K562 (cell line): ENCODE measurements around the gene EHBP1L1. TPM values are rescaled to one million over a fixed set of nuclear protein-coding genes. Genes with fewer than 3 reads are reported as not detected.

Experiments used
- CHD2 ChIP-seq: IDR thresholded peaks from 2 replicates; pipeline ENCODE4 v1.6.1; 2011; ENCODE audit warnings: low read depth, low read length
- CREM ChIP-seq: IDR thresholded peaks from 2 replicates; pipeline ENCODE4 v1.6.1; 2014; ENCODE audit warnings: antibody characterized with exemption, low read depth
- EWSR1 ChIP-seq: fragments of 450-650 bp; IDR thresholded peaks from 2 replicates; pipeline ENCODE4 v1.6.1; 2018; ENCODE audit warnings: borderline replicate concordance, mild to moderate bottlenecking, low read depth, moderate library complexity; ENCODE audit not compliant: partially characterized antibody
- HEY1 ChIP-seq: fragments of 250-450 bp; sonication (Bioruptor Pico); IDR thresholded peaks from 2 replicates; pipeline ENCODE4 v1.5.0; 2020; ENCODE audit warnings: mild to moderate bottlenecking, moderate library complexity, borderline replicate concordance
- HMGN3 ChIP-seq: IDR thresholded peaks from 2 replicates; pipeline ENCODE4 v1.6.1; 2011; ENCODE audit warnings: borderline replicate concordance, low read depth, mild to moderate bottlenecking, mixed read lengths, low read length; ENCODE audit not compliant: insufficient read length; ENCODE audit errors: extremely low read depth
- MAZ ChIP-seq, 2 experiments: fragments of 450-650 bp in 1 of 2; sonication (generic) in 1 of 2; formaldehyde crosslinking; IDR thresholded peaks in 1 of 2; conservative IDR thresholded peaks in 1 of 2; 2 replicates each; pipeline versions ENCODE4 v1.4.0 to v1.5.0; 2020; ENCODE audit warnings: mild to moderate bottlenecking in 1 of 2, missing genetic modification reagents in 1 of 2
- MEF2D ChIP-seq: conservative IDR thresholded peaks from 2 replicates; pipeline ENCODE4 v1.6.1; 2016; ENCODE audit warnings: low read depth, missing genetic modification characterization, missing compliant biosample characterization
- MYNN ChIP-seq, 2 experiments: sonication (generic); formaldehyde crosslinking in 1 of 2; IDR thresholded peaks; 2 replicates each; pipeline versions ENCODE4 v1.5.0 to v1.6.1; 2016 to 2020; ENCODE audit warnings: antibody characterized with exemption in 1 of 2, missing genetic modification reagents in 1 of 2
- NEUROD1 ChIP-seq: fragments of 150-350 bp; IDR thresholded peaks from 2 replicates; pipeline ENCODE4 v1.6.1; 2014; ENCODE audit warnings: borderline replicate concordance, low read length, low read depth; ENCODE audit not compliant: partially characterized antibody
- NKRF ChIP-seq: fragments of 450-650 bp; IDR thresholded peaks from 2 replicates; pipeline ENCODE4 v1.6.1; 2016; ENCODE audit warnings: borderline replicate concordance
- POLR2G ChIP-seq: fragments of 200-400 bp; formaldehyde crosslinking; IDR thresholded peaks from 2 replicates; pipeline ENCODE4 v1.6.1; 2017; ENCODE audit warnings: low read depth, mild to moderate bottlenecking, antibody characterized with exemption, low read length, moderate library complexity
- SAP30 ChIP-seq: fragments of 200-600 bp; sonication (generic); IDR thresholded peaks from 2 replicates; pipeline ENCODE4 v1.6.1; 2012; ENCODE audit warnings: borderline replicate concordance, low read depth, mild to moderate bottlenecking, moderate library complexity, low read length, control low read depth, inconsistent platforms; ENCODE audit not compliant: insufficient read depth, poor library complexity, severe bottlenecking
- SMC3 ChIP-seq: conservative IDR thresholded peaks from 2 replicates; pipeline ENCODE4 v1.6.1; 2011; ENCODE audit warnings: low read depth, low read length, improper control_type of control experiment; ENCODE audit not compliant: insufficient read depth
- SP1 ChIP-seq: sonication (generic); formaldehyde crosslinking; IDR thresholded peaks from 2 replicates; pipeline ENCODE4 v1.8.1; 2022; ENCODE audit warnings: mild to moderate bottlenecking, missing genetic modification reagents
- TBP ChIP-seq: optimal IDR thresholded peaks from 2 replicates; pipeline ENCODE3; 2011; ENCODE audit warnings: low read depth, low read length, improper control_type of control experiment
- TRIM28 ChIP-seq: fragments of 450-650 bp; IDR thresholded peaks from 2 replicates; pipeline ENCODE4 v1.6.1; 2017
- ZFP36 ChIP-seq: fragments of 150-350 bp; IDR thresholded peaks from 2 replicates; pipeline ENCODE4 v1.6.1; 2018; ENCODE audit warnings: low read length, low read depth; ENCODE audit not compliant: partially characterized antibody
- ZNF311 ChIP-seq: fragments of 250-450 bp; sonication (Bioruptor Pico); IDR thresholded peaks from 2 replicates; pipeline ENCODE4 v1.4.0; 2020; ENCODE audit warnings: mild to moderate bottlenecking, moderate library complexity
- polyA plus RNA-seq, 8 experiments: library from polyadenylated mRNA; depleted of rRNA in 4 of 8; stranded (reverse) in 5 of 8; unstranded in 3 of 8; fragments of >200 nt; fragmentation: Nextera tagmentation in 2 of 8; fragmentation: Illumina TruSeq in 1 of 8; extraction: Ambion mirVana in 2 of 8; extraction: Trizol in 1 of 8; gene quantifications; 2 replicates each; pipeline versions ENCODE4 v1.2.1 to v1.2.3, GENCODE V29; 2011 to 2014; ENCODE audit warnings: inconsistent platforms in 1 of 8, missing spikeins in 1 of 8
- total RNA-seq, 7 experiments: library from RNA; depleted of rRNA in 6 of 7; stranded (reverse); fragments of >200 nt in 6 of 7; fragmentation: Illumina TruSeq in 2 of 7; extraction: Trizol in 2 of 7; gene quantifications; 2 replicates each; pipeline versions ENCODE4 v1.2.1 to v1.2.3, GENCODE V29; 2011 to 2021; ENCODE audit warnings: low replicate concordance in 1 of 7
- TF ChIP-seq, protein P1 (sequence below): sonication (generic); formaldehyde crosslinking; IDR thresholded peaks from 2 replicates; pipeline ENCODE4 v1.8.0; 2022; ENCODE audit warnings: mild to moderate bottlenecking, low read depth, missing genetic modification reagents
- TF ChIP-seq, protein P2 (sequence below): fragments of 200-800 bp; sonication (Bioruptor generic); IDR thresholded peaks from 2 replicates; pipeline ENCODE4 v1.6.1; 2017; ENCODE audit warnings: missing genetic modification characterization, missing compliant biosample characterization

EHBP1L1 gene
- total and polyA plus RNA-seq, 9 of the 15 experiments (the other 6 are each of a cell fraction or from before 2014, with no cell fraction given) = 0.03 to 87.1 (median 26.3) TPM

GRCh38 chr11:65572356-65573051 lies 3.3 kb upstream of the EHBP1L1 start, which contains the start of gene FAM89B (continued):
- TF ChIP-seq SAP30 (peak; percentile 82), POLR2G (peak; percentile 72), SMC3 (0 out of 2 replicates have a peak, but pooled peaks have one; percentile 4), HMGN3 (no peak), MYNN (IDR thresholded peaks at IDR 0.05) (no peak), MYNN (CRISPR knock-in tag; IDR thresholded peaks at IDR 0.05) (no peak), ZFP36 (no peak), SP1 (peak; percentile 19; the same call in 1 of the 2 replicates), HEY1 (CRISPR knock-in tag) (no peak), CHD2 (0 out of 2 replicates have a peak, but pooled peaks have one; percentile 32), MAZ (CRISPR knock-in tag; conservative IDR thresholded peaks at IDR 0.05 in 1 of 2, IDR thresholded peaks at IDR 0.05 in 1 of 2) (peak; percentile 54 to 62; a peak in 3 of 4 replicates), TRIM28 (no peak), TBP (peak; percentile 14), ZNF311 (CRISPR knock-in tag) (no peak), MEF2D (tag) (no peak), NKRF (peak; percentile 51; the same call in 1 of the 2 replicates), EWSR1 (no peak), CREM (peak; percentile 20; the same call in 1 of the 2 replicates), NEUROD1 (peak; percentile 49)
- TF ChIP-seq, protein P1, sequence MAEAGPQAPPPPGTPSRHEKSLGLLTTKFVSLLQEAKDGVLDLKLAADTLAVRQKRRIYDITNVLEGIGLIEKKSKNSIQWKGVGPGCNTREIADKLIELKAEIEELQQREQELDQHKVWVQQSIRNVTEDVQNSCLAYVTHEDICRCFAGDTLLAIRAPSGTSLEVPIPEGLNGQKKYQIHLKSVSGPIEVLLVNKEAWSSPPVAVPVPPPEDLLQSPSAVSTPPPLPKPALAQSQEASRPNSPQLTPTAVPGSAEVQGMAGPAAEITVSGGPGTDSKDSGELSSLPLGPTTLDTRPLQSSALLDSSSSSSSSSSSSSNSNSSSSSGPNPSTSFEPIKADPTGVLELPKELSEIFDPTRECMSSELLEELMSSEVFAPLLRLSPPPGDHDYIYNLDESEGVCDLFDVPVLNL (CRISPR knock-in tag) = no peak
- TF ChIP-seq, protein P2, sequence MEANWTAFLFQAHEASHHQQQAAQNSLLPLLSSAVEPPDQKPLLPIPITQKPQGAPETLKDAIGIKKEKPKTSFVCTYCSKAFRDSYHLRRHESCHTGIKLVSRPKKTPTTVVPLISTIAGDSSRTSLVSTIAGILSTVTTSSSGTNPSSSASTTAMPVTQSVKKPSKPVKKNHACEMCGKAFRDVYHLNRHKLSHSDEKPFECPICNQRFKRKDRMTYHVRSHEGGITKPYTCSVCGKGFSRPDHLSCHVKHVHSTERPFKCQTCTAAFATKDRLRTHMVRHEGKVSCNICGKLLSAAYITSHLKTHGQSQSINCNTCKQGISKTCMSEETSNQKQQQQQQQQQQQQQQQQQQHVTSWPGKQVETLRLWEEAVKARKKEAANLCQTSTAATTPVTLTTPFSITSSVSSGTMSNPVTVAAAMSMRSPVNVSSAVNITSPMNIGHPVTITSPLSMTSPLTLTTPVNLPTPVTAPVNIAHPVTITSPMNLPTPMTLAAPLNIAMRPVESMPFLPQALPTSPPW = peak; percentile 82
